Thyroid gland (tissue), 4 donors: Measurements from ENCODE around the gene SEC22A. TPM values are rescaled to one million over a fixed set of nuclear protein-coding genes. Genes with fewer than 3 reads are reported as not detected.

Experiments
- DNase-seq, 2 donors: peaks; one replicate each; pipeline ENCODE4 v3.0.0-alpha.2; 2019
- H3K27ac ChIP-seq, 3 donors: fragments of 200-600 bp; sonication (generic); 1 replicate in 2 of 3; 2 replicates in 1 of 3; pipeline ENCODE4 v1.5.1; 2016 to 2019; ENCODE audit warnings: mild to moderate bottlenecking in 1 of 3, moderate library complexity in 1 of 3
- H3K27me3 ChIP-seq: fragments of 200-600 bp; sonication (generic); one replicate; pipeline ENCODE4 v1.5.1; 2019
- H3K36me3 ChIP-seq, 2 donors: fragments of 200-600 bp; sonication (generic); one replicate each; pipeline ENCODE4 v1.5.1; 2016 to 2019
- H3K4me1 ChIP-seq, 2 donors: fragments of 200-600 bp; sonication (generic); one replicate each; pipeline ENCODE4 v1.5.1; 2017 to 2019
- H3K4me3 ChIP-seq, 3 donors: fragments of 200-600 bp; sonication (generic); replicated peaks in 1 of 3; 1 replicate in 2 of 3; 2 replicates in 1 of 3; pipeline ENCODE4 v1.5.1; 2016; ENCODE audit warnings: mild to moderate bottlenecking in 1 of 3
- H3K9me3 ChIP-seq: fragments of 200-600 bp; sonication (generic); one replicate; pipeline ENCODE4 v1.5.1; 2017
- POLR2A ChIP-seq, 2 donors: fragments of 450-650 bp; IDR thresholded peaks; one replicate each; pipeline ENCODE4 v1.6.1; 2017; ENCODE audit warnings: antibody characterized with exemption in 2 of 2, mild to moderate bottlenecking in 2 of 2, moderate library complexity in 1 of 2
- WGBS, 2 donors: methylation state at CpG; one replicate each; pipeline ENCODE4 v1.1.5; 2017; 5-methylcytosine and 5-hydroxymethylcytosine counted together
- intact Hi-C: fragments of 100-400 bp; cut with DNase I; formaldehyde crosslinking; loops from one replicate; pipeline ENCODE4 v1.15.1; 2023
- total RNA-seq, 4 donors: library from RNA; depleted of rRNA; stranded (reverse); fragments of >200 nt; gene quantifications; one replicate each; pipeline ENCODE4 v1.2.3, GENCODE V29; 2016
- TF ChIP-seq, protein P1 (sequence below), 6 experiments: fragments of 200-600 bp in 3 of 6; fragments of 450-650 bp in 3 of 6; sonication (generic) in 3 of 6; IDR thresholded peaks; one replicate each; pipeline ENCODE4 v1.5.1; 2016 to 2019; ENCODE audit warnings: antibody characterized with exemption in 6 of 6, mild to moderate bottlenecking in 2 of 6, inconsistent platforms in 1 of 6, moderate library complexity in 1 of 6

Gene SEC22A
- total RNA-seq, 4 donors from 2014 or later = 22.4 to 45.2 (median 33.6) TPM

DNA sequence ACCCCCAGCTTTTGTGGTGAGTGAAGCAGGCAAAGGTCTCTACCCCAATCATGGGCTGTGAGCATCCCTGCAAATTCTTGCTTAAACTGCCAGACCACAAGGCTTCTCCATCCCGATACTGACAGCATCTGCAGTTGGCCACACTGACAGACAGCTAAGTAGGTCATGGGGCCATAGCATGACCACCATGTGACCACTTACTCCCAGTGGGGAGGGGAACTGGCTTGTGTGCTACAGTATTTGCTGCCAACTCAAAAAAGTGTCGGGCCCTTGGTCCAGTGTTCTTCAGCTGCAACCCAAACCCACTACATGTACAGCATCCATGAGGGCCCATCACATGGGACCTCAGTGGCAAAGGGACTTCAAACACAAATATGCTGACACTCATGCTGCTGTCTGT is 103.4 kb downstream of the SEC22A start:
- no peaks in the 10 kb centered on the region for H3K36me3 ChIP-seq
- intact Hi-C loops = no loop called here
- DNase-seq = no peak
- no peaks in the 10 kb centered on the region for H3K9me3 ChIP-seq
- 85 to 100% methylated on average over 1 to 2 of the region's 2 CpGs for WGBS, 2 donors
- H3K4me1 ChIP-seq = no peaks in the 10 kb centered on the region
- no peaks in the 10 kb centered on the region for H3K27me3 ChIP-seq
- H3K4me3 ChIP-seq = no peak overlapping the region
- TF ChIP-seq POLR2A (IDR thresholded peaks at IDR 0.05) = no peak
- TF ChIP-seq, protein P1, sequence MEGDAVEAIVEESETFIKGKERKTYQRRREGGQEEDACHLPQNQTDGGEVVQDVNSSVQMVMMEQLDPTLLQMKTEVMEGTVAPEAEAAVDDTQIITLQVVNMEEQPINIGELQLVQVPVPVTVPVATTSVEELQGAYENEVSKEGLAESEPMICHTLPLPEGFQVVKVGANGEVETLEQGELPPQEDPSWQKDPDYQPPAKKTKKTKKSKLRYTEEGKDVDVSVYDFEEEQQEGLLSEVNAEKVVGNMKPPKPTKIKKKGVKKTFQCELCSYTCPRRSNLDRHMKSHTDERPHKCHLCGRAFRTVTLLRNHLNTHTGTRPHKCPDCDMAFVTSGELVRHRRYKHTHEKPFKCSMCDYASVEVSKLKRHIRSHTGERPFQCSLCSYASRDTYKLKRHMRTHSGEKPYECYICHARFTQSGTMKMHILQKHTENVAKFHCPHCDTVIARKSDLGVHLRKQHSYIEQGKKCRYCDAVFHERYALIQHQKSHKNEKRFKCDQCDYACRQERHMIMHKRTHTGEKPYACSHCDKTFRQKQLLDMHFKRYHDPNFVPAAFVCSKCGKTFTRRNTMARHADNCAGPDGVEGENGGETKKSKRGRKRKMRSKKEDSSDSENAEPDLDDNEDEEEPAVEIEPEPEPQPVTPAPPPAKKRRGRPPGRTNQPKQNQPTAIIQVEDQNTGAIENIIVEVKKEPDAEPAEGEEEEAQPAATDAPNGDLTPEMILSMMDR (IDR thresholded peaks at IDR 0.05) = no peak
- H3K27ac ChIP-seq = no peak overlapping the region

DNA sequence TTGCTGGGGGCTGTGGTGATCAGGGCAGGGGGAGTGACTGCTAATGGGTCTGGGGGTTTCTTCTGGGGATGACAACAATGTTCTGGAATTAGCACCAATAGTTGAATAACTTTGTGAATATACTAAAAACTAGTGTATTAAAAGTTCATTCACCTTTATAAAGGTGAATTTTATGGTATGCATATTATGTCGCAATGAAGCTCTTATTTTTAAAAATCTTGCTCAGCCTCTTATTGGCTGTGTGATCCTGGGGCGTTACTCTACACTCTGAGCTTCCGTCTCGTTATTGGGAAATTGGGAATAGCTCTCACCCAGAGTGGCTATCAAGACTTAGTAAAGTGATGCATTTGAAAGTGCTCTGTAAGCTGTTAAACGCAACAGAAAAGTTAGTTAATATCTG is 105.3 kb downstream of the SEC22A start:
- Histone ChIP-seq H3K4me3 (no peak overlapping the region), H3K27ac (no peak overlapping the region), H3K9me3 (no peaks in the 10 kb centered on the region), H3K27me3 (no peaks in the 10 kb centered on the region), H3K4me1 (no peaks in the 10 kb centered on the region), H3K36me3 (no peaks in the 10 kb centered on the region)
- WGBS, 2 donors = 91 to 93% methylated on average over 5 of the region's 5 CpGs
- no peak for DNase-seq
- intact Hi-C loops = no loop called here
- TF ChIP-seq, protein P1 (IDR thresholded peaks at IDR 0.05) = no peak
- no peak for TF ChIP-seq POLR2A (IDR thresholded peaks at IDR 0.05)

DNA sequence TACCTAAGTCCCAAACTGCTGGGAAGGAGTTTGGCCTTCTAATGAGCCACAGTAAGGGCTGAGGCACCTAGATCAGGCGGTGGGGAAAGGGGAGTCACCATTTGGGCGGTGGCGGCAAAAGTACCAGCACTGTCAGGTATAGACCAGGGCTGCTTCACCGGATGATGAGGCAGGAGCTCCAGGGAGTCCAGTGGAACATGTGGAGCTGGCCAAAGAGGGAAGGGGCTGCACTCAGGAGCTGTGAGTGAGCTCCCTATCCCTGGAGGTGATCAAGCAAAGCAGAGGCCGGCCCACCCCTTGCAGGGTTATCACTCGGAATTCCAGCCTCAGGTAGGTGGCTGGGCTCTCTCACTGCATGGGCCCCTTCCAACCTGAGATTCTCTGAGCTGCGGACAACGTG is 108.4 kb downstream of the SEC22A start:
- WGBS, 2 donors = 81 to 94% methylated on average over 8 of the region's 8 CpGs
- no peak for TF ChIP-seq POLR2A (IDR thresholded peaks at IDR 0.05)
- TF ChIP-seq, protein P1 (IDR thresholded peaks at IDR 0.05) = no peak
- H3K36me3 ChIP-seq = no peaks in the 10 kb centered on the region
- intact Hi-C loops = no loop called here
- H3K9me3 ChIP-seq = no peaks in the 10 kb centered on the region
- no peak overlapping the region for H3K27ac ChIP-seq
- no peaks in the 10 kb centered on the region for H3K4me1 ChIP-seq
- no peak for DNase-seq
- H3K4me3 ChIP-seq = no peak overlapping the region
- H3K27me3 ChIP-seq = no peaks in the 10 kb centered on the region

DNA sequence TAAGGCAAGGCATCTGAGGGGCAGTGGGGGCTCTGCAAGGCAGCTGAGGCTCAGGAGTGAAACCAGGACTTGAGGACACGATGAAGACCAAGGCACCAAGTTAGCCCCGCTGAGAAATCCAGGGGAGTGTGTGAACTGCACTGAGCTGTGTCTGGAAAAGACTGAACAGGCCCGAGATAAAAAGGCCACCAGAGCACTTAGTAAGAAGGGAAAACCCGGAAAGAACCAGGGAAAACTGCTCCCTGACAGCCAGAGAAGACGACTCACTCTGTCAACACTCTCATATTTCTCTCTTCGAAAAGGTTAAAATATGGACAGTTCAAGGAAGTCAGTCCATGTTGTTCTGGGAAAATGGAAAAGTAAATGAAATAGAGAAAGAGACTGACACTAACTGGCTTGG is 109.0 kb downstream of the SEC22A start:
- 74 to 77% methylated on average over 6 of the region's 6 CpGs for WGBS, 2 donors

DNA sequence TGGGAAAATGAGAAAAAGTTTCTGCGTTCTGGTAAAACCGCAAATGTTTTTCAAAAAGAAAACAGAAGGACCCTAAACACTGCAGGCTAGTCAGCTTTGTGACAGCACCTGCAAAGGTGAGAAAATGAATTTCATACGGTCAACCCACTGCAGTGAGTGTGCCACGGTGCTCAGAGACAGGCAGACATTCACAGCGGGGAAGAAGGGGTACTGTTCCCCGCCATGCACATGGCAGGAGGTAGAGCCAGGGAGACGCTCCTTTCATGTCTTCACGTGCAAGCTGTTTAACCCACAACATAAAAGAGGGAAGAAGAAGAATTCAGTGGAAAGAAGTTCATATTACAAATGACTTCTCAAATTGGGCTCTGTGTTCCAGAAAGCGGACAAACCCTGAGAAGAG is 109.5 kb downstream of the SEC22A start:
- Histone ChIP-seq H3K27ac (no peak overlapping the region), H3K27me3 (no peaks in the 10 kb centered on the region), H3K36me3 (no peaks in the 10 kb centered on the region), H3K4me1 (no peaks in the 10 kb centered on the region), H3K9me3 (no peaks in the 10 kb centered on the region), H3K4me3 (no peak overlapping the region)
- WGBS, 2 donors = 67 to 77% methylated on average over 9 of the region's 9 CpGs
- TF ChIP-seq, protein P1 (IDR thresholded peaks at IDR 0.05) = no peak
- no peak for TF ChIP-seq POLR2A (IDR thresholded peaks at IDR 0.05)
- intact Hi-C loops = no loop called here
- DNase-seq = no peak

More for the DNA sequence above, 109.0 kb downstream of the SEC22A start:
- Histone ChIP-seq H3K27me3 (no peaks in the 10 kb centered on the region), H3K27ac (no peak overlapping the region), H3K4me3 (no peak overlapping the region), H3K4me1 (no peaks in the 10 kb centered on the region), H3K36me3 (no peaks in the 10 kb centered on the region), H3K9me3 (no peaks in the 10 kb centered on the region)
- TF ChIP-seq, protein P1 (IDR thresholded peaks at IDR 0.05) = no peak
- no peak for TF ChIP-seq POLR2A (IDR thresholded peaks at IDR 0.05)
- no peak for DNase-seq
- intact Hi-C loops = no loop called here
